Activated naive CD8-positive, alpha-beta T cell treated with anti-CD3 and anti-CD28 coated beads, Interleukin-2, amount 50 U/mL, for 16 hours (primary cell): ENCODE results near the gene IFI27.

Experiments
- DNase-seq: peaks from one replicate; pipeline ENCODE4 v3.0.0-alpha.2; 2020; ENCODE audit warnings: low read depth, low spot score

The IFI27 gene

DNA sequence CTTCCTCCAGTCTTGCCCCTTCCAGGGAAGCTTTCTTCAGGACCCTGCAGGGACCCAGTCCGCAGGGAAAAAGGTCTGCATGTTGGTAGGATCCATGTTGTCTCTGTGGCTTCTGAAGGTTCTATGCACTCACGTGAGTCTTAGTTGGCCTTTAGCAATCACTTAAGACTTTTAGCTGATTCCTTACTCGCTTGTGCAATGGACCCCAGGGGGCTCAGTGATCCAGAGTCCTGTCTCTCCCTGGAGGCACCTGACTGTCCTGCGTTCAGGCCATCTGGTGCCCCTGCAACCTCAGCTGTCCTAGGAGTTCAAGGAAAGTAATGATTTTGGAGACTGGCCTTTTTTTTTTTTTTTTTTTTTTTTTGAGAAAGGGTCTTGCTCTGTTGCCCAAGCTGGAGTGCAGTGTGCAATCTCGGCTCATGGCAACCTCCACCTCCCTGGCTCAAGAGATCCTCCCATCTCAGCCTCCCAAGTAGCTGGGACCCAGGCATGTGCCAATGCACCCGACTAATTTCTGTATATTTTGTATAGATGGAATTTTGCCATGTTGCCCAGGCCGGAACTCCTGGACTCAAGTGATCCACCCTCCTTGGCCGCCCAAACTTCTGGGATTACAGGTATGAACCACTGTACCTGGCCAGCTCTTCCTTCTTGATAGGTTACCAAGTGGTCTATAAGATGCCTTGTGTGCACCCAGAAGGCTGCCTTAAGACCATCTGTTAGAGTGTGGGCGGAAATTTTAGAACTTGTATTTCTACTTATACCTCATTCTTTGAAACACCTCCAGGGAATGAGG, 14.2 kb downstream of the IFI27 start:
- DNase-seq, result no peak

DNA sequence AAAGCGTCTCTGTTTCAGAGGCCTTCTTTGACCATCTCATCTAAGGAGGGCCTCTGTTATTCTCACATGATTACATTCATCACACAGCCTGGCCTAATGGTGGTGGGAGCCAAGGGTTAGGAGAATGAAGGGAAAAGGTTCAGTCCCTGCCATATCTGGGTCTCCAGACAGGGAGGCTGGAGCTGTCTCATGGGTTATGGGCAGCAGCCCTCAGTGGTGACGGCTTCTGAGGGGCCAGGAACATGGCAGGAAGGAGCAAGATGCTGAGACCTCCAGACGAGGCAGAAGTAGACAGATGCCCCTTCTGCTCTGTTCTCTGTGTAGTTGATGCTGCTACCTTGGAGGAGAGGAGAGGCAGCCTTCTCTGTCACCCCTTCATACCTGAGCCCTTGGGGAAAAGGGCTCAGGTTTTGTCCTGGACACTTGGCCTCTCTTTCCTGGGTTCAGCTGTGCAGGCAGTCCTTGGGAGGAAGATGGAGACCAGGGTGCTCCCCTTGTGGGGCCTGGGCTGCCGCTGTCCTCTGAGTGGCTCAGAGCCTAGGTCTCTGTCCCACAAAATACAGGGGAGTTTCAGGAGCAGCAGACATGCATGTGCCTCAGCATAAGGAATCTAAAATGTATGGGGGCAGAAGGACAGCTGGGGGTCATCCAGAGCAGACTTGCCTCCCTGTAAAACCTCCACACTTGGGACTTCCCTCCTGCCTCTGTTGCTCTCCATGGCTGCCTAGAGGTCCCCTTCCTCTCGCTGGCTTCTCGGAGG, 15.3 kb downstream of the IFI27 start:
- DNase-seq, result no peak

DNA sequence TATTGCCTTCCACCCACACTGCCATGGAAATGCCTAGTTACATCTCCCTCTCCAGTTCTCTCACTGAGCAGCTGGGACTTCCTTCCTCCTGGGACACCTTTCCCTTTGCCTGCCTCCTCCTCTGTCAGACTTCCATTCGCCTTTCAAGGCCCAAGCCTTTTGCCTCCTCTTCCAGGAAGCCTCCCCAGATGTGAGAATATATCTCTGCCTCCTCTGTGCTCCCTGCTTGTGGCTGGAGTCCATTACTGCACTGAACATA, 15.8 kb downstream of the IFI27 start:
- no peak for DNase-seq

DNA sequence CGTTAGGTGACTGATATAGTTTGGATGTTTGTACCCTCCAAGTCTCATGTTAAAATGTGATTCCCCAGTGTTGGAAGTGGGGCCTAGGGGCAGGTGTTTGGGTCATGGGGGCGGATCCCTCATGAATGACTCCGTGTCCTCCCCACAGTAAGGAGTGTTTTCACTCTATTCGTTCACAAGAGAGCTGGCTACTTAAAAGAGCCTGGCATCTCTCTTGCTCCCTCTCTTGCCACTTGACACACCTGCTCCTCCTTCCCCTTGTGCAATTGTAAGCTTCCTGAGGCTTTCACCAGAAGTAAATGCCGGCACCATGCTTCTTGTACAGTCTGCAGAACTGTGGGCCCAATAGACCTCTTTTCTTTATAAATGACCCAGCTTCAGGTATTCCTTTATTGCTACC, 16.3 kb downstream of the IFI27 start:
- DNase-seq, result no peak

DNA sequence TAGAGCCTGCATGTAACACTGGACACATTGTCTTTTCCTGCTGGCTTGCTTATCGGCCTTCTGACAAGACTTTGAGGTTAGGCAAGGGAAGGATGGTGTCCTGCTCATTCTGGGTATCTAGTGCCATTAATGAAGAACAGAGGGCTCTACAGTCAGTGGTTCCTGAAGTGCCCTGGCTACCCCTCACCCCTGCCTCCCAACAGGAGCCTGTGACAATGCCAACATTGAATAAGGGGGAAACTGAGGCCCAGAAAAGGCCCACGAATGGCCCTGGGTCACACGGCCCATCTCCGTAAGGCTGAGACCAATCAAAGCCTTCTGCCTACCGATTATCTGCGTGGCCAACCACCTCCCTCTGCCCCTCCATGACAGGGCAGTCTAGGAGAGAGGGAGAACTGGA, 16.8 kb downstream of the IFI27 start:
- no peak for DNase-seq

DNA sequence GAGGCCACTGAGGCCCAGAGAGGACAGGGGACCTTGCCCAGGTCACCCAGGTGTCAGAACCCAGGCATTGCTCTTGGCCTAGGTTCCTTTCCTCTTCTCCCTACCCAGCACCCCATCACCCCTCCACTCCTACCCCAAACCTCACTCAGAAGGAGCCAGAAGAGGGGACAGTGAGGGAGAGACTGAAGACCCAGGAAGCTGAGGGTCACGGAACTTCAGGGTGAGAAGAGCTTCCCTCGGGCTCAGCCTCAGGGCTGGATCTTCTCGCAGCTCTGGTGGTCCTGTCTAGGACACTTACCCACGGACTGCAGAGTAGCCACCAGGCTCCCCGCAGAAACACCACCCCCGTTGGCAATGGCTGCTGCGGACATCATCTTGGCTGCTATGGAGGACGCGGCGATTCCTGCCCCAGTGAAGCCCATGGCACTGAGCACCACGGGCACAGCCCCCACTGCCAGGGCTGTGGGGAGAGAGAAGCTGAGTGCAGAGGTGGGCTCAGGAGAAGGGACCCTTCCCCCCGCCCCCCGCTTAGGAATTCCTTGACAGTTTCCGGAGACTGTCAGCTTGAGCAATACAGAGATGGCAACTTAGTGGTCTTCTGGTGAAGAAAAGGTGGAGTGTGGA, 17.8 kb downstream of the IFI27 start:
- no peak for DNase-seq

DNA sequence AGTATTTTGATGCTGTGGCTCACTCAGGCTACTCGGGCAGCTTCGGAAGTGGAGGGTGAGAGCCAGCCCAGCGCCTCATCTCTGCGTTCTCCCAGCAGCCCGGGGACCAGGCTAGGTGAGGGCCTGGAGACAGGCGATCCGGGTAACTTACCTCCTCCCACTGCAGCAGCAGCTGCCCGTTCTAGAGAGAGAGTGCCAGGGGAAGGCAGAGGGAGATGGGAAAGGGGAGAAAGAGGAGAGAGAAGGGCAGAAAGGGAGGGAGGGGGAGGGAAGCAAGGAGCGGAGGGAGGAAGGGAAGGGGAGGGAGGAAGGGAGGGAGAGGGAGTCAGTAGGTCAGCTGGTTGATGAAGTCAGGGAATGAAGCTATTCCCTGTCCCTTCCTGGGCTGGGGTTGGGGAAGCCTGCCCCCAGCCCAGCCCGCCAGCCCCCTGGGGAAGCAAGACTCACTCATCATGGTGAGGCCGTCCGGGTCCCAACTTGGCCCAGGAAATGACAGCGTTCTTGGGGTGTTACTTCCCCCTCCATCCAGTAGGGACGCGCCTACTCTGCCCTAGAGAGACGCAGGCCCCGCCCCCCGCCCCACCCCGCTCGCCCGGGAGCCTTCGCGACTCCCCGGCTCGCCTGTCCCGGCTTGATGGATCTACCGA, 18.7 kb downstream of the IFI27 start, which contains the start of gene IFI27L2:
IFI27L2 (minus strand) TSS at position 494 of the 647 bp plus-strand sequence; CDS start at position 454, 40 bp downstream.
- DNase-seq, result peak; percentile 22

DNA sequence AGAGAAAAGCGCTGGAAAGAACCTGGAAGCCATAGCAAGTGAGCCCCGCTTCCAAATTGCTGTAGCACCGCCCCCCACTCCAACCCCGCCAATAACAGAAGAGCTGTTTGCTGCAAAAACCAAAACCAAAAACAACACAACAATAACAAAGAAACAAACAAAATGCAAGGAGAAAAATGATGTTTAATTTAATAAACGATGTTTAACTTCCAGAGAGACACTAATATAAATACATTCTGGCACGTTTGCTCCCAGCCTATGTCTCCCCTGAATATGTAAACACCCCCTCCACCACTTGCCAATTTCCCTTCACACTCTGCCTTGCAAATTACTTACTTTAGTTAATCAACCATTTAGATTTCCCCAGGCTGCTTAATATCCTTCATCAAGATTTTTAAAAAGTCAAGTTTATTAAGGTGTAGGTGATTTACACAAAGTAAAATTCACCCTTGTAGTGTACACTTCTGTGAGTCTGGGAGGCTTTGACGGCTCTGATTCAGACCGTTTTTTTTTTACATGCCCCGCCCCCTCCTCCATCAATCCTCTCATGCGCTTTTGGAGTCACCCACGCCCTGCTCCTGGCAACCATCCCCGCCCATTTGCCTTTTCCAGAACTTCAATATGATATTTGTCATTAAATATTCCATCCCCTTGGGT, 19.4 kb downstream of the IFI27 start:
- no peak for DNase-seq

DNA sequence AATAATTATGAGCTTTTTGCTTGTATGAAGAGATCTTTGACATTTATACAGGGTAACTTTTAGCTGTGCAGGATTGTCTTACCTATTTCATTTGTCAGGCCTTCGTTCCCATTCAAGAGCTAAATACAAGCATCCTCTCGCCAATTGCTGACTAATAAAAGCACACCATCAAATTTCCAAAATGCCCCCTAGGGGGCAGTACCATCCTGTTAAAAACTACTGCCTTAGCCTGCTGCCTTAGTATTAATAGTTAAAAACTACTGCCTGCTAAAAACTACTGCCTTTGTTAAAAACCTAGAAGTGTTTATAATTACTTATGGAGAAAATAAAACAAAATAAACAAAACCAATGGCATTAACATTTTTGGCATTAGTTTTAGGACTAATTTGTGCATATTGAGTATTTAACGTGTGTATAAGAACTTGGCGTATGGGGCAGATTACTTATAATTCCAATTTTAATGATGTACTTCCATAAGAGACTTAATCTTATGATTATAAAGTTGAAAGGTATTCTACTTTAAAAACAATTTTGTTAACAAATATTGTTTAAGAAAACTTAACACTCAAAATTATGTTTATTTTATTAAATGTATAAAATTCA, 21.9 kb downstream of the IFI27 start:
- peak; percentile 31 for DNase-seq

DNA sequence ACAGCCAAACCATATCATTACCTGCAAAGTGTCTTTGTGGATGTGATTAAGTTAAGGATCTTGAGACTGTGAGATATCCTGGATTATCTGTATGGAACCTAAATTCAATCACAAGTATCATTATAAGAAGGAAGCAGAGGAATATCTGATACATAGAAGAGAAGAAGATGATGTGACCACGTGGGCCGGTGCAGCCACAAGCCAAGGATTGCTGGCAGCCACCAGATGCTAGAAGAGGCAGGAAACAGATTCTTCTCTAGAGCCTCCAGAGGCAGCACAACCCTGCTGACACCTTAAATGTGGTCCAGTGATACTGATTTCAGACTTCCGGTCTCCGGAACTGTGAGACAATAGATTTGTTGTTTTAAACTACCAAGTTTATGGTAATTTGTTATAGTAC, 24.9 kb downstream of the IFI27 start:
- no peak for DNase-seq

DNA sequence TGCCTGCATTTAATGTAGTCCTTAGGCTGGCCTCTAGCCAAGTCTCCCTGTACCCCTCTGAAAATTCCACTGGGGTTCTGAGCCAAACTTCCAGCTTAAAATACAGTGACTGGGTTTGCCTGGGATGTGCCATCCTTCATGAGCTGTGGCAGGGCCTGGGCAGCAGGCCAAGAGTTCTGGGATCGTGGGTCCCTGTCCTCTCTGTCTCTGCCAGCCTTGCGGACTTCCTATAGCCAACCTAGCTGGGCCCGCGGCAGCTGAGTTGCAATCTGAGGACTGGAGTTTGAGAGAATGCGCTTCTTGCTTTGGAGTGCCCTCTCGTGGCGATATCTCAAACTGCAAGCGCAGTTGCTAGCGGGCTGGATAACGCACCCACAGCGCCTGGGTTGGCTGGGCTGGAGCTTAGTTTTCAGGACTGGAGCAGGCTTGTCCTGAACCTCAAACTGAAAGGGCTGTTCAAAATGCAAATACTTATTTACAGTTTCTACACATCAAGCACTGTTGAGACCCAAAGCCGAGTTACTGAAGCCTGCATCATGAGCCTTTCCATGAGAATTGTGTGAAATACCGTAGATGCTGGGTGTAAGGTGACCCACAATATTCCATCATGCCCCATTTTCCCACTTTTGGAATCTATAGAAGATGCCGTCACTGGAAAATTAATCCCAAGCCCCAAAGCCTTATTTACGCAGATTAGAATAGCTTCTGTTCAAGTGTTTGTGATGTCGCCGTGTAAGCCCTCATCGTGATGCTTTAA, 26.2 kb downstream of the IFI27 start:
- peak; percentile 70 for DNase-seq

DNA sequence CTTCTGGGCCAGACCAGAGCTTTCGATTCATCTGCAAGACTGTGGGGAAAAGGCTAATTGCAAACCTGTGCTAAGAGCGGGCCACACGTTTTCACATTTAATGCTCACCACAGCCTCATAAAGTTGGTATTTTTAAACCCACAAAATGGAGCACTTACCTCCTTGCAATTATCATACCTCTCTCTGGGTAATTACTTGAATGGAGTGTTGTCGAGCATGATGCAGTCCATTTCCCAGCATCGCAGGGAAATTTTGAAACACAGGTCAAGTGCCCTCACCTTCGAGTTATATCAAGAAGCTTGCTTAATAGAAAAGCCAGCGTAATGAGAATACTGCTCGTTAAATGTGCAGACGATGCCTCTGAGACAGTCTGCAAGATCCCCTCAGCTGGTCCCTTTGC, 27.7 kb downstream of the IFI27 start:
- DNase-seq, result no peak

DNA sequence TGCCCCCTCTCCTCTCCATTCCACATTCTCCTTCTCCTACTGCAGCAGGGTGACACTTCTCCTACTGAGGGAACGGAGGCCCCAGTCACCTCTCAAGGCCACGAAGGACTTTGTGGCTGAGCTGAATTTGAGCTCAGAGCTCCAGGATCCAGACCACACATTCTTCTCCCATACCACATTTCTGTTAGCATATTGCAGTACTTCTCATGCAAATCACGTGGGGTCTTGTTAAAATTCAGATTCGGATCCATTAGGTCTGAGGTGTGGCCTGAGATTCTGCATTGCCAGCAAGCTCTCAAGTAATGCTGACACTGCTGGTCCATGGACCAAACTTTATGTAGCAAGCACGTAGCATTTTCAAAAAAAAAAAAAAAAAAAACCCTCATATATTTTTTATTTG, 28.5 kb downstream of the IFI27 start:
- DNase-seq, result no peak

DNA sequence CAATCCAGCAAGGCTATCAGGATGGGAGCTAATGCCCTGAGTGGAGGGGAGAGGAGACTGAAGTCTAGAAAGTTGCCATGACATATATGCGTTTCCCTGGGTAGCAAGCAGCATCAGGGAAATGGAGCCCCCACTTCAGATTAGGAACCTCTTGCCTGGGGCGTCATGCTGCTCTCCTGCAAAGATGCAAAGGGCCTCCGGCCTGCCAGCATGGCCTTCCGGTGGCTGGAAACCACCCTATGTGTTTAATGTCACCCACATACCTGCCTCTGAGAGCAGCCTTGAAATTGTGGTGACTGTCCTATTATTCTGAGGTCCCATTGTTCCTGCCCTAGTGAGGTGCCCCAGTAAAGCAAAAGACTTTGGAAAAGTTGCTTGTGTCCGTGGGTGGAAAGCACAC, 28.9 kb downstream of the IFI27 start:
- no peak for DNase-seq

DNA sequence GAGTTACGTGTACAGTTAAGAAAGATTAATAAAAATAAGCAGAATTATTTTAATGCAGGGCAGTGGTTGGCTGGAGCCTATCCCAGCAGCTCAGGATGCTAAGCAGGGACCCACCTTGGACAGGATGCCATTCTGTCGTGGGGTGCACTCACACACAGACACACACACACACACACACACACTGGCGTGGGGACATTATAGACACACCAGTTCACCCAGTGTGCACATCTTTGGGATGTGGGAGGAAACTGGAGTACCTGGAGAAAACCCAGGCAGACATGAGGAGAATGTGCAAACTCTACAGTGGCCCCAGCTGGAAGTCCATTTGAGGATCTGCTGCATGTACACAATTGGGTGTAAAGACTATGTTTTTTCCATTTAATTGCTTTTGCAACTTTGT, 31.7 kb downstream of the IFI27 start:
- no peak for DNase-seq

DNA sequence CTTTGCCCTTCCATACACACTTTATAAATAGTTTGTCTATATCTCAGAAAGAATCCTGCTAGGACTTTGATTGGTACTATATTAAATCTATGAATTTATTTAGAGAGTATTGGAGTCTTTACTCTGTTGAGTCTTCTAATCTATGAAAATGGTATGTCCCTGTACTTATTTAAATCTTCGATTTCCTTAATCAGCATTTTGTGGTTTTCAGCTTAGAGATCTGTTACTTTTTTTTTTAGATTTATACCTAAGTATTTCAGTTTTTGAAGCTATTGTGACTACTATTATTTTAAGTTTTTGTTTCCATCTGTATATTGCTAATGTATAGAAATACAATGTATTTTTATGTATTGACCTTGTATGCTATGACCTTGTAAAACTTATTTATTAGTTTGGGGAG, 32.3 kb downstream of the IFI27 start:
- DNase-seq, result no peak

DNA sequence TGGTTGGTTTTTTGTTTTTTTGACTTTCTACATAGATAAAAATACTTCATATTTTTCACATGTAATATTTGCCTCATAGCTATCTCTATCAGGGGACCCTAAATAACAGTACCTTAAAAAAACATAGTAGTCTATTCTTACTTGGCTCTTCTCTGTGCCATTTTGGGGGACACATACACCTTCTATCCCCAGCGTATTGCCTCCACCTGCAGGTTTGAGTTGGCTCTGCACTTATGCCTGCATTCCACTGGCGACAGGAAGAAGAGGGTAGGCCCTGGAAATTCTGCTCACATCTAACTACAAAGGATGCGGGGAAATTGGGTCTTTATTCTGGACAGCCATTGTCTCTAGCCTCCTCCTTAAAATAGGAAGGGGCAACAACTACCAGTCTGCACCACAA, 32.7 kb downstream of the IFI27 start:
- DNase-seq, result no peak

DNA sequence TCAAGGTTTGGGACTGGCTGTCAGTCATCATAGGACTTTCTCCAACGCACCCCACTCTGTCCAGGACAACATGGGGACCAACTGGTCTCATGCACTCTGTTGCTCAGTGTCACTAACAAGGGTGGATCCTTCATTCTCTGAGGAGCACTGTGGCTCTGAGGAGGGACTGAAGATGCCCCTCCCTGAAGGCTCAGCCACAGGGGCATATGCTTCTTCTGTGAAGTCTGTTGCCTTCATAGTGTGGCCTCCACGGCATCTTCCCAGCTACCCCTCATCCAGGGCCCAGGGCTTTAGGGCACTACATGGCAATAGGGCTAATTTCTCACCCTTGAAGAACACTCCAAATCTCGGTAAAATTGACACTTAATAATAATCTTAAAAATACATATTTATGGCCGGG, 33.2 kb downstream of the IFI27 start:
- DNase-seq, result no peak

DNA sequence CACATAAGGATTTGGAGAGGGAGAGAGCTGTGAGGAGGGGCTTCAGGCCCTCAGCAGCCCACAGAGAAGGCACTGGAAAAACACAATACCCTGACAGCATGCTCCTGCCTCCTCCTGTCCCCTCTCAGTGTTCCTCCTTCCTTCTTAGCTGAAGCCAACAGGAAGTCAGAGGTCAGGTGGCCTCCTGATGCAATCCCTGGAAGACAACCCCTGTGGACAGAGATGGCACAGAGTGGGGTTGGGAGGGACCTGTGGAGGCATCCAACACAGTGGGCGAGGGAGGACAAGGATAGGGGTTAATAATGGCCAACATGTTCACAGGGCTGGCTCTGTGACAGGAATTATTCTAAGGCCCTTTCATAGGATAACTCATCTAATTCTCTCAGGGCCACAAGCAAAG, 34.2 kb downstream of the IFI27 start:
- DNase-seq, result no peak

DNA sequence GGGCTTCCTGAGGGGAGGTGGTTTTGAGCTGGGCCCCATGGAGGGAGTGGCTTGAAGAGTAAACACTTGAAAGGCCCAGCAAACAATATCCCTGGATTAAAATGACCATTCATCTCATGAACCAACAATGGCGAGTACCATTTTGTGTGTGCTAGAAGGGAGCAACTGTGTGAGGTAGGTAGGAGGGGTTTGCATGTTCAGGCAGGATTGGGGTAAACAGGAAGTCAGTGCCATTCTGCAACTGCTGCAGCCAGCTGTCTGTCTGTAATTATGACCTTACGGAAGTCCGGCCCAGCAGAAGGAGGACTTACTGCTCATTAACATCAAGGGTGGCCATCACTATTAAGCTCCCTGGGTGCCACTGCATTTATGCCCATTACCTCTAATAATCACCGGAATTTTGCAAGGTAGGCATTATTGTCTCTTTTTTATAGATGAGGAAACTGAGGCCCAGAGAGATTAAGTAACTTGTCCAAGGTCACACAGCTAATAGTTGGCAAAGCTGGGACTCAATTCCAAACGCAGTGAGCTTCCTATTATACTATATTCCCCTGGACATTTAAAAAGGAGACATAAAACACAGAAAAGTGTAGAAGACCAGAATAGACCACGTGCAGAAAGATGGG, 35.5 kb downstream of the IFI27 start:
- DNase-seq, result no peak
